ENCODE measurements around the gene ACVR1.
"Not testable (repeated sequence)": the region's sequence is repeated elsewhere in the genome, so short reads cannot be mapped to it uniquely, and the experiment has no call there.

The ACVR1 gene

DNA sequence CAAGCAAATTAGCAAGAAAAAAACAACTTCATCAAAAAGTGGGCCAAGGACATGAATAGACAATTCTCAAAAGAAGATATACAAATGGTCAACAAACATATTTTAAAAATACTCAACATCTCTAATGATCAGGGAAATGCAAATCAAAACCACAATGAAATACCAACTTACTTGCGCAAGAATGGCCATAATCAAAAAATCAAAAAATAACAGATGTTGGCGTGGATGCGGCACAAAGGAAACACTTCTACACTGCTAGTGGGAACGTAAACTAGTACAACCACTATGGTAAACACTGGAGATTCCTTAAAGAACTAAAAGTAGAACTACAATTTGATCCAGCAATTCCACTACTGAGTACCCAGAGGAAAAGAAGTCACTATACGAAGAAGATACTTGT is 119.7 kb downstream of the ACVR1 start:
- not testable (repeated sequence) for ATAC-seq, DNase-seq

DNA sequence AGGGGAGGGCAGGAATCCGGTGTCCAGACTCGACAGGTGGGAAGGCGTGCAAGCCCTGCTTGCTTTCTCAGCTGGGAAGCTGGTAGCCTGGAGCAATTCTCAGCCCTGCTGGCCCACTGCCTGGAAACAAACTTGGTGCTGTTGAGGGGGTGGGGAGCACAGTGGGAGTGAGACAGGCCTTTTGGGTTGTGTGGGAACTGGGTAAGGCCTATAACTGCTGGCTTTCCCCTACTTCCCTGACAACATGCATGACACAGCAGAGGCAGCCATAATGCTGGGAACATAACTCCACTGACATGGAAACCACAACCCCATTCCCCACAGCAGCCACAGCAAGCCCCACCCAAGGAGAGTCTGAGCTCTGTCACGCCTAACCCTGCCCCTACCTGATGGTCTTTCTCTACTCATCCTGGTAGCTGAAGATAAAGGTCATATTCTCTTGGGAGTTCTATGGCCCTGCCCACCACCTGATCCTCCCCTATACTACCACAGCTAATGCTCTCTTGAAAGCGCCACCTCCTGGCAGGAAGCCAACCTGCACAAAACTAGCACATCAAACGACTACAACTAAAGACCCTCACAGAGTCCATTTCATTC is 124.6 kb downstream of the ACVR1 start:
- ATAC-seq (peak; percentile 81), DNase-seq (peak; percentile 48)

DNA sequence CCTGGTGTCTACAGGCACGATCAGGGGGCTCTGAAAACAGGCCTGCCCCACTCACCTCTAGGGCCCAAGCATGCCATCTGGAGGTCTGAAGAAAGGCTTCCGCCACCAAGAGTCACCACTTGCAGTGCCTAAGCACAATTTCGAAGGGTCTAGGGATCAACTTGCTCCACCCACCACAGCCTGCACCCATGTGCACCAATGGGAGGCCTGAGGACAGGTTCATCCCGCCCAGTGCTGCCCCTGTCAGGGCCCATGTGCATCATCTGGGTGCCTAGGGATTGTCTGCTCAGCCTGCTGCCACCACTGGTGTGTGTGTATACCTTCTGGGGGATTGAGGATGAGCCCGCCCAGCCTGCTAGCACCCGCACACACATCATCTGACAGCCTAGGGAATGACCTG is 126.4 kb downstream of the ACVR1 start:
- ATAC-seq = no peak
- DNase-seq = no peak

DNA sequence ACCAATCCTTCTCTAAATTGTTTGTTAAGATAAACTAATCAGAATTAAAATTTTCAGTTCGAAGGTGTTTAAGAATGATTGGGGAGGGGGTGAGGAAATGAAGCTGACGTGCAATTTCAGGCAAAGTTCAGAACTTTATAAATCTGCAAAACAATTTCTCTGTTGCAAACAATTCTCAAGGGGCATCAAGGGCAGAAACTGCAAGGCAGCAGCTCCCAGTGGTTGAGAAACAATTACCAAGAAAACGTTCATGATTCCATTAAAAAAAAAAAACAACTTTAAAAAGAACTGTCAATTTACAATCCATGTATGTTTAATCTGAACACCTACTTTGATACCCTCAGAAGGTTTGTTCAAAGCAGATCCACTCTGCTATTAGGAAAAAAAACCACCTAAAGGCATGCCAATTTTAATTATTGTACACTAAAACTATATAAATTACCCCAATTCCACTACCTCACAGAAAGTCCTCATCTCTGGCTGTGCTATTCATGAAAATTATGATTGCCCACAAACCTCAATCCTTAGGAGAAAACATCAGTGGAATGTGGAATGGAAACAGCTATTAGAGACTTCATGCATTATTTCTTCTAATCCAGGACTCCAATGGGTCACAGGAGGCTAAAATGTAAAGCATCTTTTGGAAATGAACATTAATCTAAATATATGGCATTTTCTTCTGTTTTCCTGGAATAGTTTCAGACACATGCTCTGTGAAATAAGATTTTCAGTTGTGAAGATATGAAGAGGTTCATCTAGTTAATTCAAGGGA is 127.6 kb downstream of the ACVR1 start:
- no peak for ATAC-seq
- no peak for DNase-seq

DNA sequence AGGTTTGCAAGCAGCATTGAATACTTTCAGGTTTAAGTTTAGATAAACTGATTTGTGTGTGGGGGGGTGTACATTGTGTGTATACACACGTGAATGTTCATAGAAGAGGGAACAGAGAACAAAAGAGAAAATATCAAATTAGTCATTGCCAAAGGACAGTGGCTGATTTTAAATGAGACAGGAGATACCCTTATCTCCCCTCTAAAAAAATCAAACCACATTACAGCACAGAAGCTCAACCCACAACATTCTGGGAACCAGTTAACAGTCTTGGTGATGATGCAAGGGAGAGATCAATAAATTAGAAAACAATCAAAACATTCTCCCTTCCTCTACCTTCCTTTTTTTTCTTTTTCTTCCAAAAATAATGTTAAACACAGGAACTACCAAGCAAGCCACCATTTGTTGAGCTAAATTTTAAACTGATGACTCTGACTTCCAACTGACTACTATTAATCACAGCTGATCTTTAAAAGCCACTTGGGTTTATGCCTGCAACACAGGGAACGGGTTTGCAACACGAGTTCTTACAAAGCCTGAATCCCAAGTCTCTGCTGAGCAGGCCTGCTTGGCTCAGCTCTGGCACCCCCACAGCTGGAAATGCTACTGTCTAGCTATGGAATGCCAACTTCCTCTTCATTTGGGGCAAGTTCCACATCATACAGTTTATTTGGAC is 128.3 kb downstream of the ACVR1 start:
- DNase-seq (no peak), ATAC-seq (peak; percentile 50)

DNA sequence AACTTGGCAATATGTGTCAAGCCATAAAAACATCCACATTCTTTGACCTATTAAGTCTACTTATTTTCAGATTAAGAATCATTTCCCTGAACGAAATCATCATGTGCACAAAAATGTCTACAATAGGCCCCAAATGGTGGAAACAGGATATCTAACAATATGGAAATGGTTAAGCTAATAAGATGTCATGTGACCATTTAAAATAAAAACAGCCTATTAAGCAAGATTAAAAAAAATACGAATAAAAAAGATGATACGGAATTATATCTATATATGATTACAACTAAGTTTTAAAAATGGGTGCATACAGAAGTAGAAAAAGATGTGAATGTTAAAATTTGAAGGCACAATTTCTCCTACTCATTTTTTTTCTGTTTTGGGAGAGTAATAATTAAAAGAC is 128.8 kb downstream of the ACVR1 start:
- DNase-seq = no peak
- ATAC-seq = no peak

DNA sequence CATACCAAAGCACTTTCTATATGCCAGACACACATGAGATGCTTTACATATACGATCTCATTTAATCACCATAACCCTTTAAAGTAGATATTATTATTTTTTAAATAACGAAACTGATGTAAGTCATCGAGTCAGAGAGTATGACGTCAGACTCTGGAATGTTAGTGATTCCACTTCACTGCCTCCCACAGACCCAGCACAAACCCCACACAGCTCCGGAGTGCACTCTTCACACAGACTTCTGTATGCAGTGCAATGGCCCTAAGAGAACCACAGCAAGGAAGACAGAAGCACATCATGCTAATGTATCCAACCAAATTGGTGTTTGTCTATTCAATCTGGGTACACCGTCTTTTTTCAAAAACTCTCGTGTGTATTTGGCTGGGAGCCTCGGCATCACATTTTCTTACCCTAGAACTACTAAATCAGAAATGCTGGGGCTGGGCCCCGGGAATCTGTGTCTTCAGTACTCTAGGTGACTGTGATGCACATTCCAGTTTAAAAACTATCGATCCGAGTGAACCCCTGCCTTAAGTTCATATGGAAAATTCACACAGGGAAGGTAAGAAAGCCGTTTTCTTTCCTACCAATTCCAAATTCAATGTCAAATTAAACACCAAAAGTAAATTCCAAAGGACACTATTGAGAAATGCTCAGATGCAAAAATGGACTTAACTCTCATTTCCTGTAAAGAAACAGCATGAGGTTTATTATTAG is 129.7 kb downstream of the ACVR1 start:
- DNase-seq (no peak), ATAC-seq (no peak)

DNA sequence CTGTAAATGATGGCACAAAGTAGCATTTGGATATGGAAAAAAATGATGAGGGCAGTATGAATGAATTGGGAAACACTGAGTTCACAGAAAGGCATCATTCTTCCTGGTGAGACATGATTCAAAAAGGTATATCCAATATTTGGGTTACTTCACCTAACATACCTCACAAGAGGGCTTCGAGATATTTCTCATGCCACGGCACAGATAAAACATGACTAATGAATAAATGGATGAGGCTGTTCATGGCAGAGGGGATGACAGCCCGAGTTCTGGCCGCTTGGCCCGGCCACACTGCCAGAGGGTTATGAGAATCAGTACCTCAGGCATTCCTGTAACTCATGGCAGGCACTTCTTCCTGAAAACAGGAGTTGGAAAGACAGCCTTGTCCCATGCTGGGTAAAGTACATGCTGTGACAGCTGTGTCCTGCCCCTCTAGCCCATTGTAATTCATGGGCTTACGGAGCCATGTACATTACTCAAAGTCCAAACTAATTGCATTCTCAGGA is 131.5 kb downstream of the ACVR1 start:
- no peak for ATAC-seq
- no peak for DNase-seq

DNA sequence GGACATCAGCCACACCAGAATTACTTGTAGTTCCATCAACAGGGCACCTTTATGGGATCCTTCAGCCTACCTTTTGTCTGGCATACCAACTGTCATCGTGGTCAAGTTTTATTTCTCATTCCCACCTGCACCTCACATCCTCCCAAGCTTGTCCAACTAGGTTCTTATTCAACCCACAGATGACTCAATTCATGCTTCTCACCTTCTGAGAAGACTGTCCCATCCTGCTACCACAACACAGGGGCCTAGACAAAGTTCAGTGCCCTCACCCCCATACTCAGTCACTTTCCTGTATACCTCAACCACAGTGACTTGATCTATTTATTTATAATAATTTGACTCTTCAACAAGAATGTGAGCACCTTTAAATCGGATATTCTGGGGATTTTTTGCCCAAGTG is 133.1 kb downstream of the ACVR1 start:
- ATAC-seq = peak; percentile 93
- DNase-seq = peak; percentile 20

DNA sequence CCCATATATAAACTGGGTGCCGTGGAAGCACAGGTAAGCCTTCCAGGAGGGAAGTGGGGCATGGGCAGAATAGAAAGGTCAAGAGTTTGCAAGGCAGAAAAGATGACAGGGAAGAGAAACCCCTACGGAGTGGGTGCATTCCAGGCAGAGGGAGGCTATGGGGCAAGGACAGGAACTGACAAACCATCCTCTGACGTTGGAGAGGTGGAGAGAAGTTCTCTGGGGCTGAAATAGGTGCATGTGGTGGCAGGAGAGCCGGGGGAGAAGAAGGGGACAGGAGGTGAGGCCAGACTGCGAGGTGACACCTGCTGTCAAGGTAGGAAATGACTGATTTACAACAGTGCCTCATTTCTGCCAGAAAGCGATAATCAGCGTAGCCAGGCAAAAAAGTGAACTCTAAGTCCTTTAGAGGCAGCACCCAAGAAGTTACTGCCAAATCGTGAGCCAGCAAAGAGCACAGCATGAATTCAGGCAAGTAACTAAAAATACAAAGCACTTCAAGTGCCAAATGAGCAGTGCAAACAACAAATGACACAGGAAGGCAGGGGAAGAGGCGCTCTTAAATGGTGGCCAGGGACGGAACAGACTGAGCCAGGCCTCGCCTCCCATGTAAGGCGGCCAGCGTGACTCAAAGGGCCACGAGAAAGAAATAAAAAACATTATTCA is 134.2 kb downstream of the ACVR1 start:
- no peak for ATAC-seq
- DNase-seq = no peak

DNA sequence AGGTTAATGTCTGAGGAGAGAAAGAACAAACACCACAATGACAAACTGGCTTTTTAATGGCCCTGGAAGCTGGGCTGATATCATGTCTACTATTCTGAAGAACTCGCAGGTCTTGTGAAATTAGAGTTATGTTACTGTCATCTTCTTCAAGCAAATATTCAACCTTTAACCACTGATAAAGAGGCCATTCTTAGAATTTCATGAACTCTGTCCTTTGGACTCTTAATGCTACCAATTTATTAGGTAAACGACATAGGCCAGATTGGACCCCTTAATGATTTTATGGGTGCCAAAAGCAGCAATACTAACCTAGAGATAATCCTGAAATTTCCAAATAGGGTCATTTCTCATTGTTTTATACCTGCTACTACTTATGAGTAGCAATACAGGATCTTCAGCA is 138.5 kb downstream of the ACVR1 start:
- ATAC-seq (no peak), DNase-seq (no peak)

DNA sequence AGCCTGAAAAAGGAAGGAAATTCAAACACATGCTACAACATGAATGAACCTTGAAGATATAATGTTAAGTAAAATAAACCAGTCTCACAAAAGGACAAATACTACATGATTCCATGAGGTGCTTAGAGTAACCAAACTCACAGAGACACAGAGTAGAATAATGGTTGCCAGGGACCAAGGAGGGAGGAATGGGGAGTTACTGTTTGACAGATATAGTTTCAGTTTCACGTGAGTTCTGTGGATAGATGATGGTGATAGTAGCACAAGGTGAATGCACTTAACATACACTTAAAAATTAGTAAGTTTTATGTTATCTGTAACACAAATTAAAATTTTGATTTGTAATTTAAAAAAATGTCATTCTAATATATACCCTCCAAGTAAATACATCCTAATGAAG is 140.6 kb downstream of the ACVR1 start:
- no peak for DNase-seq
- ATAC-seq = no peak

DNA sequence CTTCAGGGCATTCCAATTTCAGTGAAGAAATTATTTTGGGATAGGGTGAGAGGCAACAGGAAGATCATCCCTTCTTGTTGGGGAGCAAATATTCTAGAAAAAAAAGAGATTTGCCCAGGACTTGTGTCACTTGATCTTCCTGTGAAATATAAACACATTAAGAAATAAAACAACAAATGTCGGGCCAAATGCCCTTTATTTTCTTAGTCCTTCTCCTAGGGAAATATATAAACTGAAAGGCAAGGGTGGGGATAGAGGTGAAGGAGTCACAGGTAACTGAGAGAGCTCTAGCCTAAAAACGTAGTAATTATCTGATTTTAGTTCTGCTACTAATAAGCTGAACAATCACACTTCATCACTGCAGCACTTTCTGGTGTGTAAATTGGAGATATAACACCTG is 142.9 kb downstream of the ACVR1 start:
- DNase-seq (no peak), ATAC-seq (no peak)

DNA sequence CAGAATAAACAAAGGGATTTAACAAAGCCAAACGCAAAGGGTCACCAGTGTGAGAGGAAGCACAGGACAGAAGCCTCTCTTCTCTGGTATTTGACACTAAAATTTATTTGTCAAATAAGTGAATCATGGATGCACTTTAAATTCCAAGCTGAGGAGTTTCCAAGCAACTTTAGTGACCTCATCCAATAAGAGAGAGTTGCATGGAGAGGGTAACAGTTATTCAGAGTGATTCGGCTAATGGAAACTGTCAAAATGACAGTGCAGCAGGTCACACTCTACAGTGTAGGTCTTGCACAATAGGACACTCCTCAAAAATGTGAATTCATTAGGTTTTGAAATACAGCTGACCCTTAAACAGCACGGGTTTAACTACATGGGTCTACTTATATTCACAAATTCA is 143.5 kb downstream of the ACVR1 start:
- no peak for DNase-seq
- no peak for ATAC-seq

DNA sequence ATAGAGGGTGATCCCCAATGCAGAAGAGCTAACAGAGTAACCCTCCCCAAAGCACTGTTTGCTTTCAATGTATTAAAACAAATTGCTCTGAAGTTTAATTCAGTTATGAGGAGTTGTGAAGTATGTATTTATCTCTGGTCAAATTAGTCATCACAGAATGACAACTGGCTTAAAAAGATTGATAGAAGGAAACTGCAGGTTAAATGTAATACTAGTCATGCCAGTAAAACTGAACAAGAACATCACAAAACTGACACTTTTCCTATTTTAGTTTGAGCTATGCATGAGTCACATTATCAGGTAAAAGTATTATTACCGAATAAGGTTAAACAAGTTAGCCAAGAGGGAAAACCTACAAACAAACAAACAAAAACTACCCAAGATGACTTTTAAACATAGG is 148.4 kb downstream of the ACVR1 start:
- no peak for ATAC-seq
- no peak for DNase-seq

DNA sequence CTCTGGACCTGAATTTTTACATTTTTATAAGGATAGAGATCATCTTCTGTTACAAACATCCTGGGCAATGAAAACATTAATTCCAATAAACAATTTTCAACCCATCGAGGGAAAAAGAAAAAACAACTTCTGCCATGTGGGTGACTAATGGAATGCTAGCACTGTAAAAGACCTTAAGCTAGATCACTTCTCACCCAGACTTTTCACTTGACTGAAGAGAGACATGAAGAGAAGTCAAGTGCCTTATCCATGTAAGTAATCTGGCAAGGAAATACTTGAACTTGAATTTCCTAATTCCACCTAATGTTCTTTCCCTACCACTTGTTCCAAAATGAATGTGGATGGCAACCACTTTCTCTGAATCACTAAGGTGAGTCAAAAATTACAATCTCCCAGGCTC is 149.2 kb downstream of the ACVR1 start:
- no peak for ATAC-seq
- no peak for DNase-seq

DNA sequence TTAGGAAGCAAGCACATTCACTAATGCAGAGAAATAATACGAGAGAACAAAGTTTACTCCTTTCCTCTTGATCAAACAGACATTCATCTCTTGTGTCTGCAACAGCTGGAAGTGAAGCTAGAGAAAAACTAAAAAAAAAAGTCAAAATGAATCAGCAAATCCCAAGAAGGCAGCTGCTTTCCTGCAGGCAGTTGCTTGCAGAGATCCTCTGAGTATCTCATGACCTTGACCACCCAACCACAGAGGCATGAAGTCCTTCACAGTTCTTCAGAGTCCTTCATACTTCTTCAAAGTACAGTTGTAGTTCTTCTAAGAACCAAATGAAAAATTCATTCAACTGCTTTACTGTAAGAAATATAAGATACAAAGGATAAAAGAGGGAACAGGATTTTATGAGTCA is 150.3 kb downstream of the ACVR1 start:
- DNase-seq = no peak

DNA sequence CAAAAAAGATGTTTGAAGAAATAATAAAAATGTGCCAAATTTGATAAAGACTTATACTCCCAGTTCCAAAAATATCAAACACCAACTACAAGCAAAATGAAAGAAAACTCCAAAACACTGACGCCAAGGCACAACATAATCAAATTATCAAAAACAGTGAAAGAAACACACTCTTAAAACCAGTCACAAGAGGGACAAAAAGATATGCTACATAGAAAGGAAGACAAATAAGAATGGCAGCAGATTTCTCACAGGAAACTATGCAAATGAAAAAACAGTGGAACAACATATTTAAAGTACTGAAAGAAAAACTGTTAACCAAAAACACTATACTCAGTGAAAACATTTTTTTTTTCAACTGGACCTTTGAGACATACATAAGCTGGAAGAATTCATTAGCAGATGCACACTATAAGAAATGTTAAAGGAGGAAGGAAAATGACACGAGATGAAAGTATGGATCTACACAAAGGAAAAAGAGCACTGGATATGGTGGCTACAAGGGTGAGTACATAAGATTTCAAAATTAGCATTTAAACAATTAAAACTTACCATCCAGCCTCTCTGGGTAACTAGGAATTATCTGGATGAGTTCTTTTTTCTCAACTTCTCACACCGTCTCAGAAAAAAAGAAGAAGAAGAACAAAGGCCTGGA is 153.4 kb downstream of the ACVR1 start:
- no peak for DNase-seq
- no peak for ATAC-seq

More for the DNA sequence above, 150.3 kb downstream of the ACVR1 start:
- ATAC-seq = no peak

DNA sequence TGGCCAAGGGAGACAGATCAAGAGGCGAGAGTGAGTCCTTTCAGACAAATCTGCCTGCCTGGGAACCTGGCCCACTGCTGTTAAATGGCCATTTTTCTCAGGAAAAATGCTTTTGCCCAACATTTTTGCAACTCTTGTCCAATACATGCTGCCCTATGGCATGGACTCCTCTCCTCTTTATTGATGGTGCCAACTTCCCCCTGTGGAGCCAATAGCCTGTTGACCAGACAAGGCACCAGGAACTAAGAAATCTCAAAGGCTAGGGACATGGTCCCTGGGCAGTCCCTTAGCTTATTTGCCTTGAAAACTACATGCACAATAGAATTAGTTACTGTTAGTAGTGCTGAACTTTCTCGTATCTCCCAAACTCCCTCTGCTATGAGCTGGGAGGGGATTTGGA is 155.6 kb downstream of the ACVR1 start:
- ATAC-seq (no peak), DNase-seq (no peak)

DNA sequence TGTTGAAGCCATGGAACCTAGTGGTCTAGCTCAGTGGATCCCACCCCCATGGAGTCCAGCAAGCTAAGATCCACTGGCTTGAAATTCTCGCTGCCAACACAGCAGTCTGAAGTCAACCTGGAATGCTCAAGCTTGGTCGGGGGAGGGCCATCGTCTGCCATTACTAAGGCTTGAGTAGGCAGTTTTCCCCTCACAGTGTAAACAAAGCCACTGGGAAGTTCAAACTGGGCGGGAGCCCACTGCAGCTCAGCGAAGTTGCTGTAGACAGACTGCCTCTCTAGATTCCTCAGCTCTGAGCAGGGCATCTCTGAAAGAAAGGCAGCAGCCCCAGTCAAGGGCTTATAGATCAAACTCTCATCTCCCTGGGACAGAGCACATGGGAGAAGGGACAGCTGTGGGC is 171.5 kb downstream of the ACVR1 start:
- not testable (repeated sequence) for ATAC-seq, DNase-seq

DNA sequence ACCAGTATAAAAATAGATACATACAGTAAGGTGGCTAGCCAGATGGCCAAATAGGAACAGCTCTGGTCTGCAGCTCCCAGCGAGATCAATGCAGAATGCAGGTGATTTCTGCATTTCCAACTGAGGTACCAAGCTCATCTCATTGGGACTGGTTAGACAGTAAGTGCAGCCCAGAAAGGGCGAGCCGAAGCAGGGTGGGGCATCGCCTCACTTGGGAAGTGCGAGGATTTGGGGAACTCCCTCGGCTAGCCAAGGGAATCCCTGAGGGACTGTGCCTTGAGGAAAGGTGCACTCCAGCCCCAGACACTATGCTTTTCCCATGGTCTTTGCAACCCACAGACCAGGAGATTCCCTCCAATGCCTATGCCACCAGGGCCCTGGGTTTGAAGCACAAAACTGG is 172.0 kb downstream of the ACVR1 start:
- DNase-seq, ATAC-seq: not testable (repeated sequence)

DNA sequence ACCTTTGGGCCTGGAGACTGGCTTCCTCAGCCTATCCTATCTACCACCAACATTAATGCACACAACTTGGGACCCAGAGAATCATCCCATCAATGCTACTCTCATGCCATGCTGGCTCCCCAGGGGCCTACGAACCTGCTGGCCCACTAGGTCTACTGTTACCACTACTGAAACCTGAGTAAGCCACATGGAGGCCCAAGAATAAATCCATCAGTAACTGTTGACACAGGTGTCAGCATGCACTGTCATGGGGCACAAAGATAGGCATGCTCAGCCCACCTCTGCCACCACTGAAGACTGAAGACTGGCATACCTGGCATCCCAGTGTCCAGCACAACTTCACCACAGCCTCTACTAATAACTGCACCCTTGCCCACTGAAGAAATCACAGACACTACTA is 176.3 kb downstream of the ACVR1 start:
- DNase-seq (no peak), ATAC-seq (no peak)

Data from stimulated activated naive CD8-positive, alpha-beta T cell treated with anti-CD3 and anti-CD28 coated beads, Interleukin-15, Interleukin-2, amounts not matched to agents 100 U/mL and 50 U/mL, for 24 hours (primary cell).